GM10266 (cell line): ENCODE data around the gene MT1H.

Experiments
- DNase-seq: peaks from one replicate; pipeline ENCODE4 v3.0.0; 2012; ENCODE audit errors: extremely low spot score
- CTCF ChIP-seq: IDR thresholded peaks from 2 replicates; pipeline ENCODE4 v1.5.1; 2012; ENCODE audit warnings: mild to moderate bottlenecking, low read depth; ENCODE audit not compliant: control insufficient read depth, insufficient read depth; ENCODE audit errors: missing control alignments

The MT1H gene

GRCh38 chr16:56626685-56627084, 42.9 kb upstream of the MT1H start:
- TF ChIP-seq CTCF: no peak
- DNase-seq: no peak

- no peak for TF ChIP-seq CTCF
- DNase-seq: no peak
Measured at GRCh38 chr16:56628486-56629350, 40.9 kb upstream of the MT1H start.

- TF ChIP-seq CTCF: no peak
- DNase-seq: no peak
Measured at GRCh38 chr16:56629531-56629930, 40.1 kb upstream of the MT1H start.

- DNase-seq: peak; percentile 83
Measured at GRCh38 chr16:56630134-56630533, 39.5 kb upstream of the MT1H start.

GRCh38 chr16:56631197-56631596, 38.4 kb upstream of the MT1H start:
- no peak for DNase-seq
- no peak for TF ChIP-seq CTCF

More at GRCh38 chr16:56630134-56630533, 39.5 kb upstream of the MT1H start:
- no peak for TF ChIP-seq CTCF

- DNase-seq: no peak
- no peak for TF ChIP-seq CTCF
Measured at GRCh38 chr16:56631832-56632155, 37.8 kb upstream of the MT1H start.

GRCh38 chr16:56632156-56632847, 37.3 kb upstream of the MT1H start, which contains the start of gene MT1M:
TSS of gene MT1M (plus strand) at chr16:56632659. CDS start at chr16:56632732, 73 bp downstream.
- no peak for DNase-seq
- no peak for TF ChIP-seq CTCF
